SW 1271 (cell line): ENCODE data around the gene TENT5C.

Experiments
- DNase-seq, 2 experiments: peaks; one replicate each; lab custom pipeline; 2025; lab: John Stamatoyannopoulos, UW

Gene TENT5C

GRCh38 chr1:117592155-117592554, 13.7 kb upstream of the TENT5C start:
- DNase-seq = no peak

DNA sequence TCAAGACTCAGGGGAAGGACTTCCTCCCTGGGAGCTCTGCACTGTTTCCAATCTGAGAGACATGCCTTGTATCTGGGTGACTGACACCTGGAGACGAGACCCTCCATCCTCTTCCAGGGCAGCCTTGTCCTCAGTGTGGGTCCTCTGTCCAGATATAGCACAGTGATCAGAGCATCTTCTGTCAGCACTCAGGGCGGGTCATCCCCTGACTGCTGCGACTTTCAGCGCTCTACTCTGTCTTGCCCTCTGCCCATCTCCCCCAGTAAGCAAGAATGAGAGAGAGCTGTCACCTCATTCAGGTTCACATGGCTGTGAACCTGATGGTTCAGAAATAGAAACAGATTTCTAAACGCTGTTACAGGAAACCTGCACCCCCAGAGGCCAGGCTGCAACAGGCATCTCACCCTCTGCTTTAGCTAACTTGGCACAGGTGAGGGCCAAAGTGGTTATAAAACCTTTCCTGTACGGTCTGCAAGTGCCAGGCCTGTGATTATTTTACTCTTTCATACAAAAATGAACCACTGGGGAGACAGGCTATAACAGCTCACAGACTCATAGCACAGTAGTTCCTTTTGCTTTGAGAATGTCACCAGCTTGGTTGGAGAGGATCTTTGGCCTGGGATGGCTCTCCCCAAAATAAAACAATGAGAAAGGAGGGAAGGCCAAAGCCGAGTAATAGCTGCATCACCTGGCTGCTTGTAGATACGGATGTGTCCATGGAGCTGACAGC, 11.4 kb upstream of the TENT5C start:
- DNase-seq = no peak

- no peak for DNase-seq
These were observed 9.7 kb upstream of the TENT5C start for GRCh38 chr1:117596023-117596720.

- no peak for DNase-seq
These were observed 7.4 kb upstream of the TENT5C start for GRCh38 chr1:117598489-117598888.

DNA sequence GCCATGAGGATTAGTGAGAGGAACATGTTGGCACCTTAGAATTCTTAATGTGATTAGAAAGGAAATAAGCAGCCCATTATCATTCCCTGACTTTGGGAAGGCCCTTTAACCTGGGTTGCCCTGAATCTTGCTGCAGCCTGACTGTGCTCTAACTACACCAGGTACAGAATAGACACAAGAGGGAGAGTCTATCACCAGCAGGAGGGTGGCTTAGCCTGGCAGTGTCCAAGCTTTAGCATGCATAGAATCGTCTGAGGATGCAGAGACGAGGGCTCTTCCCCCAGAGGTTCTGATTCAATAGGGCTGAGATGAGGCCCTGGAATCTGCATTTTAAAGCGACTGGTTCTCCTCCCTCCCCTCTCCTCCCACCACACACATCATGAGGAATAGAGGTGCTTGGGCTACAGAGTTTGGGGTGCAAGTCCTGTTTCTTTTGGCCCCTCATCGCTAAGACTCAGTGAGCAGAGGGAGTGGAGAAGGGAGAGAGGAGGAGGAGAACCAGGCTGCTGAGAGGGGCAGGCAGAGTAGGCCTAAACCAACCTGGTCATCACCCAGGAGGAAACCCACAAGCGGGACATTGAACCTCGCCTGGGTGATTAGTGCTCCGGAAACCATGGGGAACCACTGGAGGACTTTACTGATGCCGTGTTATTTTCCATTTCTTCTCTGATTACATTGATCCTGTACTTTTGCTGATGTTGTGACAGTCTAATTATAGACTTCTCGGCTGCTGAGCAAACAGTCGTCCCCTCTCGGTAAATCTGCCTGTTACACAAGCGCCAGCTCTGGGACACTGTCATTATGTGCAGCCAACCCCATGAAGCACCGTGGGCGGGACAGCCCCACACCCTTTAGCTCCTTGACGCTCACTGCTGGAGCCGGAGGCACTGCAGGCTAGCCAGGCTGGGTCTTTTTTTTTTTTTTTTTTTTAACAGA, 6.3 kb upstream of the TENT5C start:
- DNase-seq = no peak

- no peak for DNase-seq
These were observed 5.4 kb upstream of the TENT5C start for GRCh38 chr1:117600325-117600943.

DNA sequence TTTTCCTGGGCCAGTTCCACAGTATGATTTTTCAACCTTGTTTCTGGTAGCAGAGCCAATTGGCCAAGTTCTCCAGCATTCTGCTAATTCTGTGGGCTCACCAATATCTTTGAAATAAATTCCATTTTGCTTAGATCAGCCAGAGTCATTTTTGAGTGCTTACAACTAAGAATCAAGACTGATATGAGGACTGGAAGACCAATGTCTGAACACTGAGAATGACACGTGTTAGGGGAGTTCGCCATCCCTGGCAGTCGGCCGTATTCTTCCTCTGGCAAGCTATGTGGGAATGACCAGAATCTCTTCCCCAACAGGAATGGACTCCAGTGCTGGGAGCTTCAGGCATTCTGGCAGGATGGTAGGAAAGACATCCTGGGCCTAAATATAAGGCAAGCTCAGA, 4.9 kb upstream of the TENT5C start:
- no peak for DNase-seq

- DNase-seq = no peak
These were observed 3.0 kb upstream of the TENT5C start for GRCh38 chr1:117602862-117603261.

DNA sequence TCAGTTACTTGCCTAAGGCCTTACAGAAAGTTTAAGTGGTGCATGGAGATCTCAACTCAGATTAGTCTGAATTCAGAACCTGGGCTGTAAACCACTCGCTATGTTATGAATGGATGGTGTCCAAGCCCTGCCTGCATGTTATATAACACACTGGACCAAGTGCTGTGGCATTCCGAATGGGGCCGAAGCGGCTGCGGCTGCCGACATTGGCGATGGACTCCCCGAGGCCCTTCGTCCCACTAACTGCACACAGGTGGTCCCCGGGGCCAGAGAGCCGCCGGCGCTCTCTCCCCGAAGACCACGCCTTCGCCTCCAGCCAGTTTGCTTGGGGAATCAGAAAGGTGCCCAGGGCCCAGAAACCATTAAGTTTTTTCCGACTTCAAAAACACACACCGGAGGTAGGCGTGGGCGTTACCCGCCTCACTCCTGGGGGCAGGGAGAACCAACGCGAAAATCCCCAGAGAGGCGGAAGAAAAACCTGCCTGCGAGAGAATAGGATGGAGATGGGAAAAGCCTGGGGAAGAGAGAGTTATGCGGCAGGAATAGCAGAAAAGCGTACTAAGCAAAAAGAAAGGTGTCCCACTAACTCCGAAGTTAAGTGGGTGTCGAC, 579 bp upstream of the TENT5C start:
- DNase-seq = peak in 1 of 2 experiments; percentile 9

DNA sequence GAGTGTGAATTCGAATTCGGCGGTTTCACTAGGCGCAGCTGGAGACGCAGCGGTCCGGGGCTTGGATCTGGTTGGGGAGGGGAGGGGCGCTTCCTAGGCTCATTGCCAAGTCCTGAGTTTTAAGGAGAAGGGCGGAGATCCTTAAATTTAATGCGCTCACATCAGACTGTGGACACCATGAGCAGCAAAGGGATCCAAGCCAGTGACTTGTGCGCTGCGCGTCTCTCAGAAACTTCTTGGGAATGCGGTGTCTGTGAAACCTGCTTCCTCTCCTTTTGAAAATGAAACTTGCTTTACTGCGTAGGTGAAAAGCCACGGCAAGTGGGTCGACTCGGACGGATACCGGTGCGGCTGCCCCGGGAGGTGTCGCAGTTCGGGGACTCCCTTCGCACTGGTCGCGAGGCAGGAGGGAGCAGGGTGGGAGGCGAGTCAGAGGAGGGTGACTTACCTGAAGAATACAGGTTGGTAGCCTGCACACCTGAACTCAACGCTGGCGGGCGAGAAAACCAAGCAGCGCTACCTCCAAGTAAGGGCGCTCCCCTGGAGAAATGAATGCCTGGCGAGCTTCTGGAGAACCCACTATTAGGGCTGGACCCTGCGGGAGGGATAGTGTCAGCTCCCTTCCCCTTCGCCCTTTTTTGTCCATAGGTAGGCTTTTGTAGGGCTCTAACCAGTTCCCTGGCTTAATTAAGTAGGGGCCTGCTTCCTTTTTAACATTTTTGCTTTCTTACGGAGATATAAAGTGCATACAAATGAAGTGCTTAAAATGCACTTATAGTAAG, 992 bp downstream of the TENT5C start:
- DNase-seq = no peak

- no peak for DNase-seq
These were observed 1.6 kb downstream of the TENT5C start for GRCh38 chr1:117607471-117607870.

DNA sequence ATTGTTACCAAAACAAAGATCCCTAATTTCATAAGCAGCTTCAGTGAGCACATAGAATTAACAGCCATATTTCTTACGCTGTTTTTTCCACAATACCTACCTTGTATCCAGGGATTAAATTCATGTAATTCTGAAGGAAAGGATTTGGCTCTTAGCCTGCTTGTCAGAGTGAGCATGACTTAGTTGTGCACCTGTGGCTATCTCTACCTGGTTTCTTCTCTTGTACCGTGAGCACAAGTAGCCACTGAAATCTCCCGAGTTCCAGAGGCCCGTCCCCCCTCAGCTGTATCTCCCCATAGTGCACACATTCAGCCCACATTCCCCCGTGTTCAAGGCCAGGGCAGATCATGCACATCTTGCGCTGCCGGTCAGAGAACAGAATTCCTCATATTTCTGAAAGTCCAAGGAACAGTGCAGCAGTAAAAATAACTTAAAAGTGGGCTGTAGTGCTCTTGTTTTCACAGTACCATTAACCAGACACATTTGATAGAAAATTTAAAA, 2.3 kb downstream of the TENT5C start:
- no peak for DNase-seq

GRCh38 chr1:117608758-117609157, 2.9 kb downstream of the TENT5C start:
- no peak for DNase-seq

GRCh38 chr1:117609471-117609911, 3.6 kb downstream of the TENT5C start:
- no peak for DNase-seq

- DNase-seq = no peak
These were observed 4.2 kb downstream of the TENT5C start for GRCh38 chr1:117610036-117610435.

- DNase-seq = no peak
These were observed 5.3 kb downstream of the TENT5C start for GRCh38 chr1:117611121-117611601.

- no peak for DNase-seq
These were observed 6.1 kb downstream of the TENT5C start for GRCh38 chr1:117611894-117612483.

- no peak for DNase-seq
These were observed 6.8 kb downstream of the TENT5C start for GRCh38 chr1:117612517-117613248.

DNA sequence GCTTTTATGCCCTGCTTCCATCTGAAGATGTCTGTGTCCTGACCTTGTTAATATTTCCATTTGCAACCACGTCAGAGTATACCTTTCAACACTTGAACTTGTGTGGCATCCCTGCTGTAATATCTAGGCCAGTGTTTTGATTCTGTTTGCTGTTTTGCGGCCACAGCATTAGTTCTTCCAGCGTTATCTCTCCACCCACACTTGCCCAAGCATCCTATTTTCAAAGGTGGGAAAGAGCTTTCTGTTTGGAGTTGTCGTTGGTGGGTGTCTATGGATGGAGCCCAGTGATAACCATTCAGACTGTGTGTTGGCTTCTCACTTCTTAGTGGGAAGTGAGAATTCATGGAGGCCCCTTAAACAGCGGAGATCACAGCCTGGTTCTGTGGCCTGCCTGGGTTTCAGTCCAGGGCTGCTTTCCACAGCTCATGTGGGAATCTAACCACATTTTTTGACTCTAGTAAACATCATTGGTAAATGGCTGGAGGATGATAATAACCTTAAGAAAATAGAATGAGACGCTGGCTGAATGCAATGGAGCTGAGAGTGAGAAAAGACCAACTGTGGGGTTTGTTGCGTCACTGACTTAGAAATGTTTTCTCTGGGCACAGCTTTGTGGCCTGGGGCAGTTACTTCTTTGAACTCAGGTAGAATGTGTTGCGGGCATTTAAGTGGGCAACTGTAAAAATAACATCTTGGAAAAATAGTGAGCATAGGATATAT, 7.6 kb downstream of the TENT5C start:
- no peak for DNase-seq
